Omental fat pad (tissue), 4 donors: Measurements from ENCODE around the gene STAP1. TPM values are rescaled to one million over a fixed set of nuclear protein-coding genes. Genes with fewer than 3 reads are reported as not detected.

ENCODE experiments used
- ATAC-seq: fragments of 150-250 bp; one replicate; pipeline ENCODE4 v1.9.1; 2016; ENCODE audit warnings: mild to moderate bottlenecking, moderate library complexity; ENCODE audit not compliant: low FRiP score
- DNase-seq: peaks from one replicate; pipeline ENCODE4 v3.0.0-alpha.2; 2019; ENCODE audit warnings: low spot score
- CTCF ChIP-seq, 3 donors: fragments of 450-650 bp; IDR thresholded peaks; one replicate each; pipeline ENCODE4 v1.5.1; 2016 to 2017; ENCODE audit warnings: antibody characterized with exemption in 3 of 3, mild to moderate bottlenecking in 3 of 3, moderate library complexity in 2 of 3
- total RNA-seq, 4 donors: library from RNA; depleted of rRNA; stranded (reverse); fragments of >200 nt; gene quantifications; one replicate each; pipeline ENCODE4 v1.1.0, GENCODE V29; 2016

Gene STAP1
- total RNA-seq, 4 donors from 2014 or later = 0.56 TPM; not detected in 3

GRCh38 chr4:67608027-67608426, 49.5 kb downstream of the STAP1 start:
- ATAC-seq (no peak), DNase-seq (no peak)
- no peak for TF ChIP-seq CTCF (IDR thresholded peaks at IDR 0.05)

- TF ChIP-seq CTCF (IDR thresholded peaks at IDR 0.05) = no peak
- ATAC-seq (no peak), DNase-seq (no peak)
Measured at GRCh38 chr4:67614186-67614585, 55.7 kb downstream of the STAP1 start.

- TF ChIP-seq CTCF (IDR thresholded peaks at IDR 0.05) = no peak
- ATAC-seq (no peak), DNase-seq (no peak)
Measured at GRCh38 chr4:67615119-67615518, 56.6 kb downstream of the STAP1 start.

- no peak for DNase-seq
- no peak for TF ChIP-seq CTCF (IDR thresholded peaks at IDR 0.05)
- no peak for ATAC-seq
Measured at GRCh38 chr4:67616478-67616877, 58.0 kb downstream of the STAP1 start.

GRCh38 chr4:67624939-67625338, 66.4 kb downstream of the STAP1 start:
- DNase-seq (no peak), ATAC-seq (no peak)
- TF ChIP-seq CTCF (IDR thresholded peaks at IDR 0.05) = no peak

- DNase-seq (no peak), ATAC-seq (no peak)
- TF ChIP-seq CTCF (IDR thresholded peaks at IDR 0.05) = no peak
Measured at GRCh38 chr4:67632492-67632891, 74.0 kb downstream of the STAP1 start.

- no peak for DNase-seq
- TF ChIP-seq CTCF (IDR thresholded peaks at IDR 0.05) = no peak
- no peak for ATAC-seq
Measured at GRCh38 chr4:67634741-67635140, 76.2 kb downstream of the STAP1 start.
